Hepatocyte (in vitro differentiated cells): Measurements from ENCODE around the gene RPS6KC1. TPM values are rescaled to one million over a fixed set of nuclear protein-coding genes. Genes with fewer than 3 reads are reported as not detected.

ENCODE experiments used
- DNase-seq: peaks from one replicate; pipeline ENCODE4 v3.0.0-alpha.2; 2016; ENCODE audit warnings: low spot score
- H2AFZ ChIP-seq: fragments of 200-600 bp; sonication (generic); 2 replicates; pipeline ENCODE4 v1.6.0; 2016; ENCODE audit warnings: antibody characterized with exemption, mild to moderate bottlenecking
- H3K27ac ChIP-seq: fragments of 200-600 bp; sonication (generic); 2 replicates; pipeline ENCODE4 v1.5.1; 2016; ENCODE audit warnings: mild to moderate bottlenecking
- H3K27me3 ChIP-seq: fragments of 200-600 bp; sonication (generic); 2 replicates; pipeline ENCODE4 v1.6.1; 2016
- H3K36me3 ChIP-seq: fragments of 200-600 bp; sonication (generic); replicated peaks from 2 replicates; pipeline ENCODE4 v1.5.1; 2016; ENCODE audit warnings: low read depth; ENCODE audit not compliant: insufficient read depth
- H3K4me1 ChIP-seq: fragments of 200-600 bp; sonication (generic); 2 replicates; pipeline ENCODE4 v1.5.1; 2016; ENCODE audit warnings: mild to moderate bottlenecking, moderate library complexity; ENCODE audit not compliant: insufficient read depth
- H3K4me2 ChIP-seq: fragments of 200-600 bp; sonication (generic); 2 replicates; pipeline ENCODE4 v1.6.0; 2016
- H3K4me3 ChIP-seq: fragments of 200-600 bp; sonication (generic); 2 replicates; pipeline ENCODE4 v1.5.1; 2016; ENCODE audit warnings: mild to moderate bottlenecking
- H3K79me2 ChIP-seq: fragments of 200-600 bp; sonication (generic); 2 replicates; pipeline ENCODE4 v1.6.0; 2017; ENCODE audit warnings: mild to moderate bottlenecking
- H3K9me2 ChIP-seq: fragments of 200-600 bp; sonication (generic); replicated peaks from 2 replicates; pipeline ENCODE4 v1.6.0; 2017; ENCODE audit warnings: mild to moderate bottlenecking; ENCODE audit not compliant: insufficient read depth
- H3K9me3 ChIP-seq: fragments of 200-600 bp; sonication (generic); 2 replicates; pipeline ENCODE4 v1.5.1; 2016; ENCODE audit warnings: low read depth, mild to moderate bottlenecking
- H4K20me1 ChIP-seq: fragments of 200-600 bp; sonication (generic); 2 replicates; pipeline ENCODE4 v1.6.0; 2016; ENCODE audit warnings: mild to moderate bottlenecking; ENCODE audit not compliant: insufficient read depth, poor library complexity, severe bottlenecking
- CTCF ChIP-seq: fragments of 200-600 bp; sonication (generic); IDR thresholded peaks from 2 replicates; pipeline ENCODE4 v1.5.1; 2016; ENCODE audit warnings: antibody characterized with exemption, mild to moderate bottlenecking; ENCODE audit not compliant: poor library complexity
- EZH2 ChIP-seq: fragments of 200-600 bp; sonication (generic); IDR thresholded peaks from 2 replicates; pipeline ENCODE4 v1.6.1; 2016; ENCODE audit warnings: antibody characterized with exemption, mild to moderate bottlenecking, borderline replicate concordance
- EZH2phosphoT487 ChIP-seq: fragments of 200-600 bp; sonication (generic); IDR thresholded peaks from one replicate; pipeline ENCODE4 v1.6.1; 2018; ENCODE audit warnings: antibody characterized with exemption, mild to moderate bottlenecking, low read depth, moderate library complexity; ENCODE audit not compliant: unreplicated experiment, severe bottlenecking
- WGBS: methylation state at CpG from one replicate; pipeline ENCODE4 v1.1.6; 2016; ENCODE audit warnings: low lambda C conversion rate; ENCODE audit errors: missing lambda C conversion rate; 5-methylcytosine and 5-hydroxymethylcytosine counted together
- polyA plus RNA-seq: library from polyadenylated mRNA; unstranded; fragments of >200 nt; fragmentation: Nextera tagmentation; extraction: Ambion mirVana; gene quantifications from 2 replicates; pipeline ENCODE4 v1.2.1, GENCODE V29; 2016
- total RNA-seq: library from RNA; depleted of rRNA; stranded (reverse); fragments of >200 nt; gene quantifications from 2 replicates; pipeline ENCODE4 v1.2.3, GENCODE V29; 2014

The RPS6KC1 gene
- total and polyA plus RNA-seq, 2 experiments from 2014 or later, result 10.0 to 26.9 TPM

- no peaks in the 10 kb centered on the region for H3K79me2 ChIP-seq
- TF ChIP-seq EZH2 (no peak), EZH2phosphoT487 (no peak), CTCF (no peak)
- WGBS, result 94% methylated on average over 1 of the region's 1 CpG
These were observed 76.0 kb downstream of the RPS6KC1 start for GRCh38 chr1:213127074-213127473.

GRCh38 chr1:213131851-213132655 lies 81.0 kb downstream of the RPS6KC1 start:
- H3K27me3 ChIP-seq, result no peaks in the 10 kb centered on the region
- DNase-seq, result no peak
- no peaks in the 10 kb centered on the region for H3K9me3 ChIP-seq
- H3K36me3 ChIP-seq, result no peaks in the 10 kb centered on the region
- H3K27ac ChIP-seq, result no peak overlapping the region
- no peak overlapping the region for H3K4me2 ChIP-seq
- no peaks in the 10 kb centered on the region for H4K20me1 ChIP-seq
- no peak overlapping the region for H3K4me3 ChIP-seq
- H3K4me1 ChIP-seq, result peaks cover 16% of the 10 kb centered on the region
- no peaks in the 10 kb centered on the region for H3K9me2 ChIP-seq
- no peak for TF ChIP-seq EZH2phosphoT487
- peak; percentile 30 for TF ChIP-seq CTCF
- no peak for TF ChIP-seq EZH2
- peaks cover 4% of the 10 kb centered on the region for H3K79me2 ChIP-seq
- no peak overlapping the region for H2AFZ ChIP-seq

More at GRCh38 chr1:213127074-213127473, 76.0 kb downstream of the RPS6KC1 start:
- Histone ChIP-seq H3K4me2 (no peak overlapping the region), H2AFZ (no peak overlapping the region), H3K9me3 (no peaks in the 10 kb centered on the region), H4K20me1 (no peaks in the 10 kb centered on the region), H3K9me2 (no peaks in the 10 kb centered on the region), H3K4me1 (peaks cover 14% of the 10 kb centered on the region), H3K27me3 (no peaks in the 10 kb centered on the region), H3K27ac (no peak overlapping the region), H3K36me3 (no peaks in the 10 kb centered on the region), H3K4me3 (no peak overlapping the region)
- no peak for DNase-seq

- Histone ChIP-seq H3K4me2 (peak overlapping the region; percentile 8), H3K4me3 (no peak overlapping the region), H3K27me3 (no peaks in the 10 kb centered on the region), H3K9me2 (no peaks in the 10 kb centered on the region), H3K9me3 (no peaks in the 10 kb centered on the region), H3K79me2 (peaks cover 33% of the 10 kb centered on the region), H4K20me1 (no peaks in the 10 kb centered on the region), H3K36me3 (no peaks in the 10 kb centered on the region), H3K27ac (peak overlapping the region; percentile 41), H2AFZ (no peak overlapping the region), H3K4me1 (peaks cover 20% of the 10 kb centered on the region)
- TF ChIP-seq CTCF (no peak), EZH2phosphoT487 (no peak), EZH2 (no peak)
- no peak for DNase-seq
These were observed 84.5 kb downstream of the RPS6KC1 start for GRCh38 chr1:213135572-213135971.
